ENCODE results near the gene RNF4.

GRCh38 chr4:2428496-2429213, 40.3 kb upstream of the RNF4 start:
- no peak for TF ChIP-seq ESRRG (CRISPR knock-in tag; IDR thresholded peaks at IDR 0.05)
- no peak for TF ChIP-seq PATZ1 (CRISPR knock-in tag; IDR thresholded peaks at IDR 0.05; ENCODE audit: borderline replicate concordance)
- TF ChIP-seq ZC3H10 (CRISPR knock-in tag; IDR thresholded peaks at IDR 0.05), result no peak
- TF ChIP-seq ISL1 (CRISPR knock-in tag; IDR thresholded peaks at IDR 0.05), result no peak
- no peak for TF ChIP-seq OSR1 (CRISPR knock-in tag; IDR thresholded peaks at IDR 0.05)
- no peak for TF ChIP-seq TOX (CRISPR knock-in tag; IDR thresholded peaks at IDR 0.05; ENCODE audit: borderline replicate concordance)
- no peak for TF ChIP-seq SNAI2 (CRISPR knock-in tag; IDR thresholded peaks at IDR 0.05)
- TF ChIP-seq ARNTL (CRISPR knock-in tag; IDR thresholded peaks at IDR 0.05; ENCODE audit: borderline replicate concordance, low read depth), result no peak

All from SK-N-SH treated with all-trans-retinoic acid at 6 μM for 48 hours (cell line).